Esophagus squamous epithelium (tissue), 5 donors: ENCODE measurements around the gene HELZ2. TPM values are rescaled to one million over a fixed set of nuclear protein-coding genes. Genes with fewer than 3 reads are reported as not detected.

Source experiments
- DNase-seq: peaks from one replicate; lab custom pipeline; 2025; lab: John Stamatoyannopoulos, UW
- H3K27ac ChIP-seq, 4 donors: fragments of 200-600 bp; sonication (generic); one replicate each; pipeline ENCODE4 v1.5.1; 2016 to 2019; ENCODE audit warnings: mild to moderate bottlenecking in 1 of 4
- H3K27me3 ChIP-seq, 4 donors: fragments of 200-600 bp; sonication (generic); 1 replicate in 3 of 4; 2 replicates in 1 of 4; pipeline versions ENCODE4 v1.5.1 to v1.6.0; 2017 to 2021; ENCODE audit warnings: antibody characterized with exemption in 1 of 4
- H3K36me3 ChIP-seq, 3 donors: fragments of 200-600 bp; sonication (generic); one replicate each; pipeline ENCODE4 v1.5.1; 2016 to 2019
- H3K4me1 ChIP-seq, 3 donors: fragments of 200-600 bp; sonication (generic); one replicate each; pipeline ENCODE4 v1.5.1; 2017 to 2019
- H3K4me3 ChIP-seq, 4 donors: fragments of 200-600 bp; sonication (generic); 1 replicate in 3 of 4; 2 replicates in 1 of 4; pipeline ENCODE4 v1.5.1; 2016 to 2019; ENCODE audit warnings: mild to moderate bottlenecking in 2 of 4, moderate library complexity in 1 of 4
- H3K9me3 ChIP-seq, 3 donors: fragments of 200-600 bp; sonication (generic); one replicate each; pipeline ENCODE4 v1.5.1; 2016 to 2019
- POLR2A ChIP-seq, 4 donors: fragments of 450-650 bp; IDR thresholded peaks; one replicate each; pipeline ENCODE4 v1.6.1; 2017; ENCODE audit warnings: antibody characterized with exemption in 4 of 4, mild to moderate bottlenecking in 4 of 4, moderate library complexity in 3 of 4
- WGBS, 2 donors: methylation state at CpG; one replicate each; pipeline ENCODE4 v1.1.5; 2018; 5-methylcytosine and 5-hydroxymethylcytosine counted together
- intact Hi-C: fragments of 100-400 bp; cut with DNase I; formaldehyde crosslinking; loops from one replicate; pipeline ENCODE4 v1.15.0; 2022
- total RNA-seq, 4 donors: library from RNA; depleted of rRNA; stranded (reverse); fragments of >200 nt; gene quantifications; one replicate each; pipeline ENCODE4 v1.1.0, GENCODE V29; 2016
- TF ChIP-seq, protein P1 (sequence below), 6 experiments: fragments of 450-650 bp in 4 of 6; fragments of 200-600 bp in 2 of 6; sonication (generic) in 2 of 6; IDR thresholded peaks; one replicate each; pipeline ENCODE4 v1.5.1; 2016 to 2019; ENCODE audit warnings: antibody characterized with exemption in 6 of 6, mild to moderate bottlenecking in 4 of 6, moderate library complexity in 4 of 6
- donor health status: DM: yes; HTN: yes; CAD: no.

HELZ2 gene
- total RNA-seq, 4 donors from 2014 or later: 23.7 to 37.6 (median 31.2) TPM

DNA sequence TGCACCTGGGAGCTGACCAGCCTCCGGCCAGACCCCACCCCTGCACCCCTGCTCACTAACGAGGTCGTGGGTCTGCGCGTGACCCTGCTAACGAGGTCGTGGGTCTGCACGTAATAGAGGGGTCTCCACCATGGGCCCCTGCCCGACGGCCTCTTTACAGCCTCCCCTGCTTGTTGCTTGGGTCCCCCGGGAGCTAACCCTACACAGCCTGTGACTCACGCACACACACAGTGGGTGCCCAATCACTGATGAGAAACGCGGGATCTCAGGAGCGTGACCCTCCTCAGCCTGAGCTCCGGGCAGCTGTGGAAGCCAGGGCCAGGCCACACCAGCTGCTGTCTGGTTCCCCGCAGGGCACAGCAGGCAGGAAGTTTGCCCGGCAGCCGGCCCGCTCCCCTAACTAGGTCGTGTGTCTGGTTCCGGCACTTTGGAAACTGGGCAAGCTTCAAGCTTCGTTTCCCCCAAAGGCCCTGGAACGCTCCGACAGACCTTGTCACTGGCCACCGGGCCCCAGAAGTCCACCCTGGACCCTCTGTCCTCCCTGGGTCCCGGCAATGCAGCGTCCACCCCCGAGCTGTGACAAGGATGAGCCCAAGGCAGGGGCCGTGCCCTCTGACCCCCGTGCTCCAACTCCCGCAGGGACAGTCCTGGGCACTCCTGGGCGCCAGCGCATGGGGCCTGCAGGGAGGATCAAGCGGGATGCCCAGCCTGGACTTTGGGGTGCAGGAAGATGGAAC is 37.6 kb downstream of the HELZ2 start:
- no peaks in the 10 kb centered on the region for H3K9me3 ChIP-seq
- WGBS, 2 donors: 39% methylated on average over 5 of the region's 35 CpGs; no CpG with 5 or more reads in 1 of the 2 donors
- H3K36me3 ChIP-seq: peaks cover 0 to 8% (median 0%) of the 10 kb centered on the region in 3 donors
- peak overlapping the region; percentile 90 to 99 (median 95) for H3K27ac ChIP-seq
- intact Hi-C loops: loop anchor here (5.0 kb wide), 2 partner anchors 201 to 436 kb away; partner anchors contain the start of genes LIME1 and SLC2A4RG
- H3K27me3 ChIP-seq: peaks cover 0 to 72% (median 0%) of the 10 kb centered on the region in 4 donors
- peak overlapping the region; percentile 46 to 67 (median 62) for H3K4me3 ChIP-seq
- H3K4me1 ChIP-seq: peaks cover 31 to 83% (median 38%) of the 10 kb centered on the region in 3 donors
- TF ChIP-seq POLR2A (IDR thresholded peaks at IDR 0.05): no peak
- TF ChIP-seq, protein P1, sequence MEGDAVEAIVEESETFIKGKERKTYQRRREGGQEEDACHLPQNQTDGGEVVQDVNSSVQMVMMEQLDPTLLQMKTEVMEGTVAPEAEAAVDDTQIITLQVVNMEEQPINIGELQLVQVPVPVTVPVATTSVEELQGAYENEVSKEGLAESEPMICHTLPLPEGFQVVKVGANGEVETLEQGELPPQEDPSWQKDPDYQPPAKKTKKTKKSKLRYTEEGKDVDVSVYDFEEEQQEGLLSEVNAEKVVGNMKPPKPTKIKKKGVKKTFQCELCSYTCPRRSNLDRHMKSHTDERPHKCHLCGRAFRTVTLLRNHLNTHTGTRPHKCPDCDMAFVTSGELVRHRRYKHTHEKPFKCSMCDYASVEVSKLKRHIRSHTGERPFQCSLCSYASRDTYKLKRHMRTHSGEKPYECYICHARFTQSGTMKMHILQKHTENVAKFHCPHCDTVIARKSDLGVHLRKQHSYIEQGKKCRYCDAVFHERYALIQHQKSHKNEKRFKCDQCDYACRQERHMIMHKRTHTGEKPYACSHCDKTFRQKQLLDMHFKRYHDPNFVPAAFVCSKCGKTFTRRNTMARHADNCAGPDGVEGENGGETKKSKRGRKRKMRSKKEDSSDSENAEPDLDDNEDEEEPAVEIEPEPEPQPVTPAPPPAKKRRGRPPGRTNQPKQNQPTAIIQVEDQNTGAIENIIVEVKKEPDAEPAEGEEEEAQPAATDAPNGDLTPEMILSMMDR (IDR thresholded peaks at IDR 0.05): no peak
- DNase-seq: no peak

DNA sequence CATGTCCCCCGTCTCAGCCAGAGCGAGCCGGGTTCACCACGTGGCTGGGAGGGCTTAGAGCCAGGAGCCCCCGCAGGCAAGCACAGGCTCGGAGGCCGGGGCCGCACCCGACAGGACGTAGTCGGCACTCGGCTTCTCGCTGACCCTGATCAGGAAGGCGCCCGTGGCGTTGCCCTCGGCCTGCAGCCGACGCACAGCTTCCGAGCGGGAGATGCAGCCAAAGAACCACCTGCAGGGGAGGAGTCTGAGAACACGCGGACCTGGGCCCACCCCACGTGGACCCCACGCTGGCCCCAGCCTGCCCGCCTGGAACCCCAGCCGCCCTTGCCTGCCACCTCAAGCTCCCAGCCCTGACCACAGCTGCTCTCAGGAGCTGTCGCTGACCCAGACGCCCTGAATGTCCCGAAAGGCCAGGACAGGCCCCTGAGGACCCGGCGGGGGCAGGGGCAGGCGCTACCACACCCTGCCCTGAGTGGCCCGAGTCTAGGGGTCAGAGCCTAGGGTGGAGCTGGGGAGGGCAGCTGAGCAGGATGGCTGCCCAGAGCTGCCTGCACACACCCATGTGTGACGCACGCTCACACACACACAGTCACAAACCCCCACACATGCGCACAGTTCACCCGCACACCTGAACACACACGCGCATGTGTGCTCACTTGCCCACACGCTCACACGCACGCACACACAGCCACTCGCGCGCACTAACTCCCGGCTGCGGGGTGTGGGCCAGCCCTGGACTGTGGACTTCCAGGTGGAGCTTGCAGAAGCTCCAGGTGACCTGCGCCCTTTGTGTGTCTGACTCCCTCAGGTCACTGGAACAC is 39.0 kb downstream of the HELZ2 start:
- DNase-seq: no peak
- WGBS, 2 donors: 25 to 52% methylated on average over 8 to 14 of the region's 49 CpGs
- Histone ChIP-seq H3K4me3 (peak overlapping the region; percentile 20 to 66 (median 56)), H3K27ac (peak overlapping the region; percentile 87 to 99 (median 93)), H3K4me1 (peaks cover 31 to 80% (median 36%) of the 10 kb centered on the region in 3 donors), H3K36me3 (peaks cover 0 to 16% (median 0%) of the 10 kb centered on the region in 3 donors), H3K27me3 (peaks cover 0 to 65% (median 0%) of the 10 kb centered on the region in 4 donors), H3K9me3 (no peaks in the 10 kb centered on the region)
- TF ChIP-seq POLR2A (IDR thresholded peaks at IDR 0.05): peak in 1 of 4 donors; percentile 69
- TF ChIP-seq, protein P1 (IDR thresholded peaks at IDR 0.05): no peak
- intact Hi-C loops: loop anchor here (5.0 kb wide), 2 partner anchors 202 to 437 kb away; partner anchors contain the start of genes LIME1 and SLC2A4RG

GRCh38 chr20:63534427-63534830 is 39.6 kb downstream of the HELZ2 start:
- 30 to 53% methylated on average over 3 of the region's 12 CpGs for WGBS, 2 donors
- no peak for TF ChIP-seq POLR2A (IDR thresholded peaks at IDR 0.05)
- TF ChIP-seq, protein P1 (IDR thresholded peaks at IDR 0.05): no peak
- no peak for DNase-seq
- Histone ChIP-seq H3K27ac (peak overlapping the region; percentile 87 to 99 (median 93)), H3K4me1 (peaks cover 31 to 79% (median 36%) of the 10 kb centered on the region in 3 donors), H3K9me3 (no peaks in the 10 kb centered on the region), H3K4me3 (peak overlapping the region; percentile 20 to 66 (median 56)), H3K27me3 (peaks cover 0 to 59% (median 0%) of the 10 kb centered on the region in 4 donors), H3K36me3 (peaks cover 0 to 22% (median 0%) of the 10 kb centered on the region in 3 donors)
- intact Hi-C loops: no loop called here

DNA sequence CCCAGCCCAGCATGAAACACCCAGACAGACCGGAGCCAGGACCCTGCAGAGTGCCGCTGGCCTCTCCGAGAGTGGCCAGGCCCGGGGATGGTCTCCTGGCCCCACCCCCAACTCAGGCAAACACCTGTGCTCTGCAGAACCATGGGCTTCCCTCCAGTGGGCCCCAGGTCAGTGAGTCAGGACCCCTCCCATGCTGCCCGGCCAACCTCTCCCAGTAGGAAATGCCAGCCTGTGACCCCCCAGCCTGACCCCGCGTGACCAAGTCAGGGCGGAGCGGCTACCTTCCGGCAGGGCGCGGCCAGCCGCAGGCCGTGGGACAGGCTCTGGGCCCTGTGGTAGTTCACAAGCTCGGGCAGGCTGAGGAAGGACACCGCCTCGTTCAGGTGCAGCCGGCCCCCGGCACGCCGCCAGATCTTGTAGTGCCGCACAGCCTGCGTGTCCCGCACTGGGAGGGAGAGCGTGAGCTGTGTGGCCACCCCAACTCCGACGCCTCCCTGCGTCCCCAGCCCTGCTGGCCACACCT is 40.1 kb downstream of the HELZ2 start:
- H3K4me3 ChIP-seq: peak overlapping the region; percentile 20 to 66 (median 56)
- no peaks in the 10 kb centered on the region for H3K9me3 ChIP-seq
- no peak for DNase-seq
- peaks cover 0 to 54% (median 0%) of the 10 kb centered on the region in 4 donors for H3K27me3 ChIP-seq
- 30% methylated on average over 2 to 6 of the region's 28 CpGs for WGBS, 2 donors
- H3K4me1 ChIP-seq: peaks cover 29 to 79% (median 34%) of the 10 kb centered on the region in 3 donors
- peaks cover 0 to 27% (median 0%) of the 10 kb centered on the region in 3 donors for H3K36me3 ChIP-seq
- TF ChIP-seq POLR2A (IDR thresholded peaks at IDR 0.05): peak in 3 of 4 donors; percentile 13 to 53 (median 22)
- TF ChIP-seq, protein P1 (IDR thresholded peaks at IDR 0.05): no peak
- intact Hi-C loops: no loop called here
- H3K27ac ChIP-seq: peak overlapping the region; percentile 87 to 99 (median 93)
